H1 (cell line): ENCODE data around the gene SARNP. TPM values are rescaled to one million over a fixed set of nuclear protein-coding genes. Genes with fewer than 3 reads are reported as not detected.

Source experiments
- MAFK ChIP-seq: IDR thresholded peaks from 2 replicates; pipeline ENCODE4 v1.6.1; 2012; ENCODE audit warnings: low read depth, mild to moderate bottlenecking, improper control_type of control experiment, low read length
- SUZ12 ChIP-seq: fragments of 200-600 bp; sonication (generic); IDR thresholded peaks from 2 replicates; pipeline ENCODE4 v1.6.1; 2012; ENCODE audit warnings: mild to moderate bottlenecking, inconsistent platforms, low read length, moderate library complexity, mixed read lengths
- TAF1 ChIP-seq: IDR thresholded peaks from 2 replicates; pipeline ENCODE4 v1.6.1; 2011; ENCODE audit warnings: mild to moderate bottlenecking, low read depth, low read length
- polyA plus RNA-seq, 7 experiments: library from polyadenylated mRNA; depleted of rRNA in 3 of 7; stranded (reverse) in 5 of 7; unstranded in 2 of 7; fragments of >200 nt in 5 of 7; fragments of 200-250 nt in 2 of 7; gene quantifications; 1 replicate in 5 of 7; 2 replicates in 1 of 7; 4 replicates in 1 of 7; pipeline versions ENCODE4 v1.2.1 to v1.2.3, GENCODE V29; 2011 to 2013; ENCODE audit warnings: missing spikeins in 2 of 7, mixed read lengths in 2 of 7
- total RNA-seq: library from RNA; stranded (reverse); fragmentation: NEBNext Ultra II Directional; extraction: Animal tissue kit (Norgen Biotek cat#: 25700); gene quantifications from 2 replicates; pipeline ENCODE4 v1.2.1, GENCODE V29; 2021

The SARNP gene
- total and polyA plus RNA-seq, 2 of the 8 experiments (the other 6 are each of a cell fraction or from before 2014, with no cell fraction given) = 114 to 226 TPM

GRCh38 chr12:55852740-55853139 is 35.2 kb upstream of the SARNP start (continued):
- TF ChIP-seq TAF1 (no peak), SUZ12 (no peak), MAFK (no peak)
- TF ChIP-seq, all 59 proteins: peak for 0
